ENCODE results near the gene SLC28A2.
"Not testable (repeated sequence)": the region's sequence is repeated elsewhere in the genome, so short reads cannot be mapped to it uniquely, and the experiment has no call there.

The SLC28A2 gene

DNA sequence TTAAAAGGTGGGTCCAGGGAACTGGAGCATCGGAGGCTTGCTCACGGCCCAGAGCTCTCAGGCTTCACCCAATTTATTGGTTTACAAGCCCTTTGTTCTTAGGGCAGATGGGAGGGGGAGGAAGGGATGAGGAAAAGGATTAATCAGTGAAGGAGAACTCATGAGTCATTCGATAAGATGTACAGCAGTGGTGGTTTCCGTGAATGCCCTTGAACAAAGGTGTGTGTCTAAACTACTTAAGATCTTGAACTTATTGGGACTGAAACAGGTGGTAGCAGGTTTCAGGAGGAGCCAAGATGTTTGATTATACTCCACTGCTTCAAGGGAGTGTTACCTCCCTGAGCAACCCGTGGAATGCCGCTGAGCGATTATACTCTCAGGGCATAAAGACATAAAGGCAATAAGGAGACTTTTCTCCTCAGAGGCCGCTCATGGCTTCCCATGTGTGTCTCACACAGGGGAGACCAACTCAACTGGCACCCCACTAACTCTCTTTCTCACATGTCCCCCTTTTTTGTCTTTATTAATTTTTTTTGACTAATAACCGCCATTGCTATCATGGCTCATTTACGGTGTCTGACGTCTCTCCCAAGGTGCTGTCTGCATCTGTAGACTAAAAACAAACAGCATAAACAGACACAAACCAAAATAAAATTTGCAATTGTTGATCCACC is 17.3 kb upstream of the SLC28A2 start:
- H3K4me2 ChIP-seq (ENCODE audit: low read length), result no peak overlapping the region
- no peaks in the 10 kb centered on the region for H3K27me3 ChIP-seq (ENCODE audit: control insufficient read depth, low read length)
- no peaks in the 10 kb centered on the region for H3K79me2 ChIP-seq (ENCODE audit: control insufficient read depth, low read length)
- H3K4me3 ChIP-seq (ENCODE audit: low read length), result no peak overlapping the region
- H4K20me1 ChIP-seq (ENCODE audit: control insufficient read depth, insufficient read depth, low read depth, low read length), result no peaks in the 10 kb centered on the region
- H3K4me1 ChIP-seq (ENCODE audit: control insufficient read depth, low read length), result no peaks in the 10 kb centered on the region
- H3K27ac ChIP-seq (ENCODE audit: low read depth, low read length), result no peak overlapping the region
- TF ChIP-seq EZH2phosphoT487 (IDR thresholded peaks at IDR 0.05; ENCODE audit: borderline replicate concordance, low read length), result no peak
- TF ChIP-seq, protein P1, sequence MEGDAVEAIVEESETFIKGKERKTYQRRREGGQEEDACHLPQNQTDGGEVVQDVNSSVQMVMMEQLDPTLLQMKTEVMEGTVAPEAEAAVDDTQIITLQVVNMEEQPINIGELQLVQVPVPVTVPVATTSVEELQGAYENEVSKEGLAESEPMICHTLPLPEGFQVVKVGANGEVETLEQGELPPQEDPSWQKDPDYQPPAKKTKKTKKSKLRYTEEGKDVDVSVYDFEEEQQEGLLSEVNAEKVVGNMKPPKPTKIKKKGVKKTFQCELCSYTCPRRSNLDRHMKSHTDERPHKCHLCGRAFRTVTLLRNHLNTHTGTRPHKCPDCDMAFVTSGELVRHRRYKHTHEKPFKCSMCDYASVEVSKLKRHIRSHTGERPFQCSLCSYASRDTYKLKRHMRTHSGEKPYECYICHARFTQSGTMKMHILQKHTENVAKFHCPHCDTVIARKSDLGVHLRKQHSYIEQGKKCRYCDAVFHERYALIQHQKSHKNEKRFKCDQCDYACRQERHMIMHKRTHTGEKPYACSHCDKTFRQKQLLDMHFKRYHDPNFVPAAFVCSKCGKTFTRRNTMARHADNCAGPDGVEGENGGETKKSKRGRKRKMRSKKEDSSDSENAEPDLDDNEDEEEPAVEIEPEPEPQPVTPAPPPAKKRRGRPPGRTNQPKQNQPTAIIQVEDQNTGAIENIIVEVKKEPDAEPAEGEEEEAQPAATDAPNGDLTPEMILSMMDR (IDR thresholded peaks at IDR 0.05; ENCODE audit: low read depth, low read length, poor library complexity, severe bottlenecking), result no peak
- H3K9me2 ChIP-seq (replicated peaks; ENCODE audit: control insufficient read depth, low read length), result no peaks in the 10 kb centered on the region
- H3F3A ChIP-seq (ENCODE audit: control insufficient read depth, insufficient read depth), result no peaks in the 10 kb centered on the region
- H3K36me3 ChIP-seq (ENCODE audit: control insufficient read depth, low read length), result no peaks in the 10 kb centered on the region
- no peaks in the 10 kb centered on the region; the same call in 1 of the 2 replicates for H3K9me3 ChIP-seq (ENCODE audit: control insufficient read depth, insufficient read depth, low read length)

DNA sequence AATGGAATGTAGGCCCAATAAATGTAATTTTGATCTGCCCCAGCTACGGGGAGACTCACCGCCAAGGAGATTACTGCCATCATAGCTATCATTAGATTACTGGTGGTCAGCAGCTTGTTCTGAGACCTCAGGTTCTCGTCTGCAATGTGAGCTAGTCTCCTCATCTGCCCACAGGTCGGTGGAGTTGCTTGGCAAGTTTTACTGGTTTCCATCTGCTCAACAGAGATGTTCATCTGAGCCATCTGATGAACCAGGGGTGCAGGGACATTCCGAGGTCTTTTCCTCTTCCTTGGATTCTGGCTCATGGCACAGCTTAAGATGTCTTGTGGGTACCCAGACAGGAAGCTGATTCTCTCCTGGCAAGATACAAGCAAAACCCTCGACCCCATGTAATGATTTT is 15.2 kb upstream of the SLC28A2 start:
- H4K20me1 ChIP-seq (ENCODE audit: control insufficient read depth, insufficient read depth, low read depth, low read length); H3K4me3 ChIP-seq (ENCODE audit: low read length); H3K79me2 ChIP-seq (ENCODE audit: control insufficient read depth, low read length); H3F3A ChIP-seq (ENCODE audit: control insufficient read depth, insufficient read depth); H3K27ac ChIP-seq (ENCODE audit: low read depth, low read length); H3K9me3 ChIP-seq (ENCODE audit: control insufficient read depth, insufficient read depth, low read length); H3K4me2 ChIP-seq (ENCODE audit: low read length); H3K36me3 ChIP-seq (ENCODE audit: control insufficient read depth, low read length); H3K9me2 ChIP-seq (replicated peaks; ENCODE audit: control insufficient read depth, low read length); H3K27me3 ChIP-seq (ENCODE audit: control insufficient read depth, low read length); H3K4me1 ChIP-seq (ENCODE audit: control insufficient read depth, low read length): not testable (repeated sequence)

DNA sequence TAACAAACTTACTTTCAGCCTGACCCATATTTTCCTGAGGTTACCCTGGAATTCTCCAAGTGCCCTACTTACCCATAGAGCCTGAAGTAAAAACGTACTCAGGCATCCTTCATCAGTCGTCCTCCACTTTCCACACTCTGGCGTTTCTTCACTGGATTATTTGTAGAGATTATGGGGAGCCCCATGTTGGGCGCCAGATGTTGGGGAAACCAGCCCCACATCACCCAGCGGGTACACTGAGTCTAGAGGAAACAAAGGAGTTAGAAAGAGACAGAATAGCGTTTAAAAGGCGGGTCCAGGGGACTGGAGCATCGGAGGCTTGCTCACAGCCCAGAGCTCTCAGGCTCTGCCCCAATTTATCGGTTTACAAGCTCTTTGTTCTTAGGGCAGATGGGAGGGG is 9.7 kb upstream of the SLC28A2 start:
- TF ChIP-seq, protein P1 (IDR thresholded peaks at IDR 0.05; ENCODE audit: low read depth, low read length, poor library complexity, severe bottlenecking), result no peak
- TF ChIP-seq EZH2phosphoT487 (IDR thresholded peaks at IDR 0.05; ENCODE audit: borderline replicate concordance, low read length), result no peak
- H3F3A ChIP-seq (ENCODE audit: control insufficient read depth, insufficient read depth), result no peaks in the 10 kb centered on the region

DNA sequence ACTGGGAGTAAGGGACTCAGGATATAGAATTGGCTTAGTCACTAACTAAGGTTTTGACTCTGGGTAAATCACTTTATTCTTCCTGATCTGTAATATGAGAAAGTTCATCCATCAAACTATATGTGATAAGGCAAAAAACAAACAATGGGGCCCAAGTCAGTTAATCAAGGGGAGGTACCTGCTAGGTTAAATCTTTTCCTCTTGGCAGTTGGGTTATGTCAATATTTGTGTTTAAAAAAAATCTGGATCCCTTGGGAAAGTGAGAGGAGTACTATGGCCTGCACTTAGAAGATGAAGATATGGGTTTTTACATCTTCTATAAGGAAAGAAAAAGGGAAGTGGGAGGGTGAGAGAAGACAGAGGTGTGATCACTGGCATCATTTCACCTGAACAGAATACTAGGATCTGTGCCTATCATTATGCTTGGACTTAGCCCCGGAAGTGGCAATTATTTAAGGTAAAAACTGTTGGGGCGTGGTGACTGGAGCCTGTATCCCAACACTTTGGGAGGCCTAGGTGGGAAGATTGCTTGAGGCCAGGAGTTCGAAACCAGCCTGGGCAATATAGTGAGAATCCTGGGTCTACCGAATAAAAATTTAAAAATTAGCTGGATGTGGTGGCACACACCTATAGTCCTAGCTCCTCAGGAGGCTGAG is 2.8 kb upstream of the SLC28A2 start:
- no peaks in the 10 kb centered on the region for H3F3A ChIP-seq (ENCODE audit: control insufficient read depth, insufficient read depth)
- H3K9me3 ChIP-seq (ENCODE audit: control insufficient read depth, insufficient read depth, low read length), result no peaks in the 10 kb centered on the region; the same call in none of the 2 replicates

More for the DNA sequence above, 9.7 kb upstream of the SLC28A2 start:
- no peaks in the 10 kb centered on the region for H4K20me1 ChIP-seq (ENCODE audit: control insufficient read depth, insufficient read depth, low read depth, low read length)
- no peak overlapping the region for H3K4me3 ChIP-seq (ENCODE audit: low read length)
- H3K9me3 ChIP-seq (ENCODE audit: control insufficient read depth, insufficient read depth, low read length), result peaks cover 20% of the 10 kb centered on the region
- H3K27ac ChIP-seq (ENCODE audit: low read depth, low read length), result no peak overlapping the region
- H3K9me2 ChIP-seq (replicated peaks; ENCODE audit: control insufficient read depth, low read length), result no peaks in the 10 kb centered on the region
- no peaks in the 10 kb centered on the region for H3K27me3 ChIP-seq (ENCODE audit: control insufficient read depth, low read length)
- no peaks in the 10 kb centered on the region for H3K4me1 ChIP-seq (ENCODE audit: control insufficient read depth, low read length)
- H3K4me2 ChIP-seq (ENCODE audit: low read length), result no peak overlapping the region
- H3K36me3 ChIP-seq (ENCODE audit: control insufficient read depth, low read length), result no peaks in the 10 kb centered on the region
- no peaks in the 10 kb centered on the region for H3K79me2 ChIP-seq (ENCODE audit: control insufficient read depth, low read length)

More for the DNA sequence above, 2.8 kb upstream of the SLC28A2 start:
- Histone ChIP-seq H3K9me2 (replicated peaks; ENCODE audit: control insufficient read depth, low read length) (no peaks in the 10 kb centered on the region), H3K4me3 (ENCODE audit: low read length) (no peak overlapping the region), H3K4me2 (ENCODE audit: low read length) (no peak overlapping the region), H3K27ac (ENCODE audit: low read depth, low read length) (no peak overlapping the region), H3K36me3 (ENCODE audit: control insufficient read depth, low read length) (no peaks in the 10 kb centered on the region), H3K79me2 (ENCODE audit: control insufficient read depth, low read length) (no peaks in the 10 kb centered on the region), H3K4me1 (ENCODE audit: control insufficient read depth, low read length) (no peaks in the 10 kb centered on the region), H4K20me1 (ENCODE audit: control insufficient read depth, insufficient read depth, low read depth, low read length) (no peaks in the 10 kb centered on the region), H3K27me3 (ENCODE audit: control insufficient read depth, low read length) (no peaks in the 10 kb centered on the region)
- TF ChIP-seq, protein P1 (IDR thresholded peaks at IDR 0.05; ENCODE audit: low read depth, low read length, poor library complexity, severe bottlenecking), result no peak
- TF ChIP-seq EZH2phosphoT487 (IDR thresholded peaks at IDR 0.05; ENCODE audit: borderline replicate concordance, low read length), result no peak
